NCI-H1694 (cell line): ENCODE data around the gene TMEM163.
"Not testable (repeated sequence)": the region's sequence is repeated elsewhere in the genome, so short reads cannot be mapped to it uniquely, and the experiment has no call there.

Experiments used
- DNase-seq: peaks from one replicate; lab custom pipeline; 2025; lab: John Stamatoyannopoulos, UW

TMEM163 gene

GRCh38 chr2:134663451-134664450, 55.0 kb downstream of the TMEM163 start:
- no peak for DNase-seq

- no peak for DNase-seq
These were observed 56.0 kb downstream of the TMEM163 start for GRCh38 chr2:134662751-134663150.

GRCh38 chr2:134660626-134661402, 58.0 kb downstream of the TMEM163 start:
- no peak for DNase-seq

- no peak for DNase-seq
These were observed 59.1 kb downstream of the TMEM163 start for GRCh38 chr2:134659724-134660123.

- no peak for DNase-seq
These were observed 61.0 kb downstream of the TMEM163 start for GRCh38 chr2:134657650-134658250.

- DNase-seq = not testable (repeated sequence)
These were observed 62.4 kb downstream of the TMEM163 start for GRCh38 chr2:134656391-134656790.

- no peak for DNase-seq
These were observed 70.2 kb downstream of the TMEM163 start for GRCh38 chr2:134648586-134648985.

GRCh38 chr2:134647607-134648256, 71.1 kb downstream of the TMEM163 start:
- no peak for DNase-seq

GRCh38 chr2:134642938-134643337, 75.9 kb downstream of the TMEM163 start:
- DNase-seq = no peak

- DNase-seq = no peak
These were observed 78.3 kb downstream of the TMEM163 start for GRCh38 chr2:134640494-134640893.

GRCh38 chr2:134639265-134639664, 79.5 kb downstream of the TMEM163 start:
- no peak for DNase-seq

GRCh38 chr2:134636714-134637113, 82.1 kb downstream of the TMEM163 start:
- no peak for DNase-seq

GRCh38 chr2:134634054-134634753, 84.6 kb downstream of the TMEM163 start:
- no peak for DNase-seq

- DNase-seq = no peak
These were observed 88.2 kb downstream of the TMEM163 start for GRCh38 chr2:134630504-134631159.

- DNase-seq = no peak
These were observed 90.3 kb downstream of the TMEM163 start for GRCh38 chr2:134628453-134628852.

- no peak for DNase-seq
These were observed 92.0 kb downstream of the TMEM163 start for GRCh38 chr2:134626781-134627180.

- no peak for DNase-seq
These were observed 93.5 kb downstream of the TMEM163 start for GRCh38 chr2:134625311-134625710.

GRCh38 chr2:134623796-134624195, 95.0 kb downstream of the TMEM163 start:
- no peak for DNase-seq

GRCh38 chr2:134623046-134623445, 95.8 kb downstream of the TMEM163 start:
- no peak for DNase-seq

GRCh38 chr2:134621939-134622705, 96.7 kb downstream of the TMEM163 start:
- no peak for DNase-seq
